GM10248 (cell line): Measurements from ENCODE around the gene IMMP2L.

Source experiments
- CTCF ChIA-PET: fragments of 300-600 bp; sonication (Branson Sonifier 250); formaldehyde crosslinking; extraction: SDS; loops from one replicate; lab custom pipeline; 2021; ENCODE audit warnings: antibody characterized with exemption; lab: Yijun Ruan, JAX
- POLR2A ChIA-PET: fragments of 350-650 bp; sonication (Branson Sonifier 250); formaldehyde crosslinking; extraction: SDS; loops from one replicate; lab custom pipeline; 2020; ENCODE audit warnings: antibody characterized with exemption; lab: Yijun Ruan, JAX
- DNase-seq: peaks from one replicate; pipeline ENCODE4 v3.0.0; 2012; ENCODE audit errors: extremely low spot score
- TF ChIP-seq, protein P1 (sequence below): IDR thresholded peaks from 2 replicates; pipeline ENCODE4 v1.5.1; 2012; ENCODE audit warnings: mild to moderate bottlenecking, low read depth; ENCODE audit errors: extremely low read depth, missing control alignments, control extremely low read depth

The IMMP2L gene

DNA sequence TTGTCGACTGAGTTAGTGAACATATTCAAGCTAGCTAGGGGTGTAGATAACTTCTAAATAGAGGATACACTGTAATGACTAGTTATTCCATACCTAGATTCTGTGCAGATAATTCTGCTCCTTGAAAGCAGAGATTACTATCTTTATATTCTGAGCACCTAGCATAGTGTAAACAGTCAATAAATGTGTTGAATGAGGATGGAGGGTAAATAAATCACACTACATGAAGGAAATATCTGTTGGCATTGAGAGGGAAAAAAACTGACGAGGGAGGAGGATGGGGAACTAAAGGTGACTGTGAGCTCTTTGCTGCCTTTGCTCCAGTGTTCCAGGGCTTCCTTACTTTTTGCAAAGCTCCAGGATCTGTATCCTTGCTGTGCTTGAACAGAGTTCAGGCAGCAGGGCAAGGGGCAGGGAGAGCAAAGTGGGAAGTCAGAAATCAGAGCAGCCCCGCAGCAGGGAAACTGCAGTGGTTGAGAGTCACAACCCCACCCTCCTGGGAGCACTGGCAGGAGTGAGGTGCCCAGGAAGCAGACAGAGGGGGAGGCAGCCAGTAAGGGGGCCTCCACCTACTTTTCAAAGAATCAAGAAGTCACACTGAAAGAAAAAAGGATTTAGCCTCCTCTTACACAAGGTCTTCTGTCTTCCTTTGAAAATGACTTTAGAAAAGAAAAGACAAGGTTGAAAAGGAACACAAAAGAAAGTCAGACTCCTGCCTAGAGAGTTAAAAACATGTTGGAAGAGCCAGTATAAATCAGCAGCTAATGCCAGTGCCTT, 543.1 kb downstream of the IMMP2L start:
- no peak for DNase-seq
- TF ChIP-seq, protein P1, sequence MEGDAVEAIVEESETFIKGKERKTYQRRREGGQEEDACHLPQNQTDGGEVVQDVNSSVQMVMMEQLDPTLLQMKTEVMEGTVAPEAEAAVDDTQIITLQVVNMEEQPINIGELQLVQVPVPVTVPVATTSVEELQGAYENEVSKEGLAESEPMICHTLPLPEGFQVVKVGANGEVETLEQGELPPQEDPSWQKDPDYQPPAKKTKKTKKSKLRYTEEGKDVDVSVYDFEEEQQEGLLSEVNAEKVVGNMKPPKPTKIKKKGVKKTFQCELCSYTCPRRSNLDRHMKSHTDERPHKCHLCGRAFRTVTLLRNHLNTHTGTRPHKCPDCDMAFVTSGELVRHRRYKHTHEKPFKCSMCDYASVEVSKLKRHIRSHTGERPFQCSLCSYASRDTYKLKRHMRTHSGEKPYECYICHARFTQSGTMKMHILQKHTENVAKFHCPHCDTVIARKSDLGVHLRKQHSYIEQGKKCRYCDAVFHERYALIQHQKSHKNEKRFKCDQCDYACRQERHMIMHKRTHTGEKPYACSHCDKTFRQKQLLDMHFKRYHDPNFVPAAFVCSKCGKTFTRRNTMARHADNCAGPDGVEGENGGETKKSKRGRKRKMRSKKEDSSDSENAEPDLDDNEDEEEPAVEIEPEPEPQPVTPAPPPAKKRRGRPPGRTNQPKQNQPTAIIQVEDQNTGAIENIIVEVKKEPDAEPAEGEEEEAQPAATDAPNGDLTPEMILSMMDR = no peak
- CTCF ChIA-PET = interaction anchor here (1.0 to 1.2 kb wide), 2 partner anchors 9 to 79 kb away, joined by 3 read pairs; no protein-coding TSS in a partner anchor
- POLR2A ChIA-PET = no interaction called here

DNA sequence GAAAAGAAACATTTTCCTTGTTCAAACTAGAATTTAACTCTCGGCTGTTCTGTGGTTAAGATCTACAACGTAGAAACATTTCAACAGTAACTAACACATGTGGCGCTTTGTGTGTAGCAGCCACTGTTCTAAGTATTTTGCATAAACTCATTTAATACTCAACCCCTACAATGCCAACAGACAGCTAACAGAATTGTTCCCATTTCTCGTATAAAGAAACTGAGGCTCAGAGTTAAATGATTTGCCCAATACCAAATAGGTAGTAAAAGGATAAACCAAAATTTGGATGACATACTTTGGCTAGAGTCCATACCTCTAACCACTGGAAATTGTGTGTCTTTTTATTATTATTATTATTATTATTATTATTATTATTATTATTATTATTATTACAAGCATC, 543.8 kb downstream of the IMMP2L start:
- DNase-seq = no peak
- TF ChIP-seq, protein P1 = no peak
- ChIA-PET POLR2A (no interaction called here), CTCF (interaction anchor here (1.0 kb wide), 1 partner anchor 80 kb away, joined by 3 read pairs; no protein-coding TSS in a partner anchor)

- no peak for DNase-seq
- ChIA-PET CTCF (interaction anchor here (1.7 kb wide), 1 partner anchor 16 kb away, joined by 5 read pairs; no protein-coding TSS in a partner anchor), POLR2A (no interaction called here)
- TF ChIP-seq, protein P1 = no peak
Measured at GRCh38 chr7:111014079-111014478, 548.2 kb downstream of the IMMP2L start.

DNA sequence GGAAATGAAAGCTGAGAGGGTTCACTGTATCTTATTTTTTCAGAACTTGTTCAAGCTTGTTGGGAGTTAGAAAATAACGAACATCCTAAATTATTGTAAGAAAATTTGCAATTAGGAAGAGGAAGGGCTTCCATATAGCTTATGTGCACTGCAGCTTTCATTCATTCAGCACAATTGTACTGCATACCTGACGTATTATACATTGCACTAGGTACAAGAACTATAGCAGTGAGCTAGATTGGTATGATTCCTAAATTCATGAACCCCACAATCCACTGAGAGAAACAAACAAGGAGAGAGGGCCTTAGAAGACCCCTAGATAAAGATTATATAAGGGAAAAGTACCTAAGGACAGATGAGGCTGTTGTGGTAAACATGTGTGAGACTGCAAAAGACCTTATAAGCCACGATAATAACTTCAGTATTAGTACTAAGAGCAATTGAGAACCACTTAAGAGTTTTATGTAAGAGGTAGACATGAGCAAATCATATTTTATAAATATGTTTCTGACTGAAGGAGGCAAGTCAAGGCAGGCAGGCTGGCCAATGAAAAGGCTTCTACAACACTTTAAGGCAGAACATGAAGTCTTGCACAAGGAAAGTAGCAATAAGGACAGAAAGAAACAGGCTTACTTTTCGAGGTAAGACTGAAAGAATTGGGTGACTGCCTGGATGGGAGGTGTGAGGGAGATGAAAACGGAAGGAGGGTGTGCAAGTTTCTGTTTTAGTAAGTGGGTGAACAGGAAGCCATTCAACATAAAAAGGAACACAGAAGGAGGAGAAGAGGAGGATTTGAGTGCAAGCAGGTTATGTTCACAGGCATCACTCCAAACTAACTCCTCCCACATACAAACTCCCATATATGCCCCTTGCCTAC, 549.3 kb downstream of the IMMP2L start:
- peak; percentile 15 for DNase-seq
- POLR2A ChIA-PET = no interaction called here
- TF ChIP-seq, protein P1 = no peak
- CTCF ChIA-PET = interaction anchor here (1.6 to 1.7 kb wide), 2 partner anchors 17 kb away, joined by 4 to 5 read pairs; no protein-coding TSS in a partner anchor

DNA sequence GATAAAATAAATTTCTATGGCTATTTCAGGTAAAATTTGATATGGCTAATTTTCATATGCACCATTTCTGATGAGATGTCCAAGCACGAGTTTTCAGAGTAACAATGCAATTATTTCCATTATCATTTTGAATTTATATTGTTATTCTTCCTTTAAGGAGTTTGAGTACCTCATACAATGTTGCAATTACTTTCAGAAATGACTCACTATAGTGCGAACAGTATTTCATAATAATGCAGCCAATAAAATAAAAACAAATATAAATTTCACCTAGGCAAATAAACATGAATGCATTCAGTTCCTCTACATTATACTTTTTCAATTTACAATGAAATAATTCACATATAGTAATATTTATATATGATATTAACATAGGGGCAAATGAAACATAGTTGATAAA, 550.1 kb downstream of the IMMP2L start:
- TF ChIP-seq, protein P1 = no peak
- POLR2A ChIA-PET = no interaction called here
- DNase-seq = no peak
- CTCF ChIA-PET = interaction anchor here (1.6 kb wide), 1 partner anchor 16 kb away, joined by 4 read pairs; no protein-coding TSS in a partner anchor

DNA sequence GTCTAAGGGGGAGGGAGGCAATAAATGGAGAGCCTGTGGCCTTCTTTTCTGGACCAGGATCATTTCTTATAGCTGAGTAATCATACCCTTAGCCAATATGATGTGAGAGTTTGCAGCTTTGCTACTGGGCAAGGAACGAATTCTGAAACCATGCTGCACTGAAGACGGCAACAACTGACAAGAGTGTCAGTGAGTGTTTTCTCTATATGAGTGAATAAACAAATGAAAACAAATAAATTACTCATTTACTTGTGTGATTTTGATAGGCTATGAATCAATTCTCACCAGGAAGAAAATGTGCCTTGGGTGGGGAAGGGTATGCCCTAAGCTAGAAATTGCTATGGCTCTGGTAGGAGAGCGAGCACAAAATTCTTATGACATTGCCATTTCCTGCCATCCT, 550.8 kb downstream of the IMMP2L start:
- TF ChIP-seq, protein P1 = no peak
- ChIA-PET POLR2A (no interaction called here), CTCF (interaction anchor here (1.6 kb wide), 1 partner anchor 15 kb away, joined by 4 read pairs; no protein-coding TSS in a partner anchor)
- no peak for DNase-seq
